Stimulated activated naive CD8-positive, alpha-beta T cell treated with anti-CD3 and anti-CD28 coated beads, Interleukin-15, Interleukin-2, amounts not matched to agents 100 ng/mL and 50 ng/mL, for 24 hours (primary cell): ENCODE results near the gene RRM1.
"Not testable (repeated sequence)": the region's sequence is repeated elsewhere in the genome, so short reads cannot be mapped to it uniquely, and the experiment has no call there.

Experiments used
- H3K27ac Mint-ChIP-seq: one replicate; pipeline ENCODE4 v1.8.0; 2021; ENCODE audit warnings: mild to moderate bottlenecking, mixed read lengths
- H3K27me3 Mint-ChIP-seq: one replicate; pipeline ENCODE4 v1.8.0; 2021; ENCODE audit warnings: mixed read lengths
- H3K36me3 Mint-ChIP-seq: one replicate; pipeline ENCODE4 v1.8.0; 2021; ENCODE audit warnings: low read depth, mixed read lengths
- H3K4me1 Mint-ChIP-seq: one replicate; pipeline ENCODE4 v1.8.0; 2021; ENCODE audit warnings: low read depth, mixed read lengths
- H3K4me3 Mint-ChIP-seq: one replicate; pipeline ENCODE4 v1.8.0; 2021; ENCODE audit warnings: mild to moderate bottlenecking, mixed read lengths
- H3K9me3 Mint-ChIP-seq: one replicate; pipeline ENCODE4 v1.8.0; 2021; ENCODE audit warnings: mixed read lengths

The RRM1 gene

DNA sequence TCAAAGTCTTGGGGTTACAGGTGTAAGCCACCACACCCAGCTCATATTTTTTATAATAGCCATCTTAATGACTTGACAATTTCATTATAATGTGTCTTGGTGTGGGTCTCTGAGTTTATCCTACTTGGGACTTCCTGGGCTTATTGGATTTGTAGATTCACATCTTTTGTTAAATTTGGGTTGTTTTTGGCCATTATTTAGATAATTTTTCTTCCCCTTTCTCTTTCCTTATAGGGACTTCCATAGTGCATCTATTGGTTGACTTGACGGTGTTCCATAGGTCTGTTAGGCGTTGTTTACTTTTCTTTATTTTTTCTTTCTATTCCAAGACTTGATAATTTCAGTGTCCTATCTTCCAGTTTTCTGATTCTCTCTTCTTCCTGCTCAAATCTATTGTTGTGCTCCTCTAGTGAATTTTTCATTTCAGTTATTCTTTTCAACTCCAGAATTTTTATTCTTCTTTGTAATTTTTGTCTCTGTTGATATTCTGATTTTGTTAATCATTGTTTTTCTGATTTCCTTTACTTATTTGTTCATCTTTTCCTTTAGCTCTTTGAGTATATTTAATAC is 45.6 kb downstream of the RRM1 start:
- Mint-ChIP-seq H3K27ac (no peak overlapping the region), H3K4me3 (no peak overlapping the region), H3K36me3 (peaks cover 72% of the 10 kb centered on the region), H3K4me1 (no peaks in the 10 kb centered on the region), H3K9me3 (peaks cover 20% of the 10 kb centered on the region), H3K27me3 (no peaks in the 10 kb centered on the region)

DNA sequence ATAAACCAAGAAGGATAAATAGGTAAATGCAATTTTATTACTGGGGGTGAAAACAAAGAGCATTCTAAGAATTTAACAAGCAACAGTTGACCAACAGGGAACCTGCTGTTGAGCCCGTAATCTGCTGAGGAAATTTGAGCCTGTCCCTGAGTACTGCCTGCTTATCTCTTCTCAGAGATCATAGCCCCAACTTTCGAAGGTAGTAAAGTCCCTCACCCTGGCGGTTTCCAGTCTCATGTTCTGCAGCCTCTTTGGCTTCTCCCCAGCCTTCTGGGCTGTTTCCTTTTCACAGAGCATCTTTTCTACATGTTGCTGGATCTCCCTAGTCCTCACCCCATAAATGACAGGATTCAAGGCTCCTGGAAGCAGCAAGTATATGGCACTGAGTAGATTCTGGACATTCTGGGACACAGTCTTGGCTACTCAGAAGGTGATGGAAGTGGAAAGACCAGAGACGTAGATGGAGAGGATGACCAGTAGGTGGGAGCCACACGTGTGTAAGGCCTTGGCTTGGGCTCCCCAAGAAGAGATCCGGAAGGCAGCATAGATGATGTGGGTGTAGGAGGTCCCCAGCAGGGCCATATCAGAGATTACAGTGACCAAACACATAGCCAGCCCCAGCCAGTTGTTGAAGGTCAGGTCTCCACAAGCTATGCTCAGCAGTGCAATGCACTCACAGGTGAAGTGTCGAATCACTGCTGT is 51.6 kb downstream of the RRM1 start:
- Mint-ChIP-seq H3K27ac (no peak overlapping the region), H3K36me3 (peaks cover 31% of the 10 kb centered on the region), H3K4me1 (no peaks in the 10 kb centered on the region), H3K27me3 (peaks cover 6% of the 10 kb centered on the region), H3K9me3 (no peaks in the 10 kb centered on the region), H3K4me3 (no peak overlapping the region)

DNA sequence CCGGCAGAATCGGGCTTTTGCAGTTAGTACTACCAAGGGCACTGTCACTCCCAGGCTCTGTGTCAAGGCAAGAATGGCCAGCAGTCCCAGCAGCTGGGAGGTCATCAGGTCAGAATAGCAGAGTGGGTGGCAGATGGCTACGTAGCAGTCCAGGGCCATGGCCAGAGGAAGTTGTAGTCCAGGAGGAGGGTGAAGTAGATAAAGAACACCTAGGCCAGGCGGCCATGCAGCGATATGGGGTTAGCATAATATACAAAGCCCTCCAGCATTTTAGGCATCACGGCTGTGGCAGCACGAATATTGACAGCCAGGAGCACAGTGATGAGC is 52.1 kb downstream of the RRM1 start:
- H3K27ac Mint-ChIP-seq = no peak overlapping the region

DNA sequence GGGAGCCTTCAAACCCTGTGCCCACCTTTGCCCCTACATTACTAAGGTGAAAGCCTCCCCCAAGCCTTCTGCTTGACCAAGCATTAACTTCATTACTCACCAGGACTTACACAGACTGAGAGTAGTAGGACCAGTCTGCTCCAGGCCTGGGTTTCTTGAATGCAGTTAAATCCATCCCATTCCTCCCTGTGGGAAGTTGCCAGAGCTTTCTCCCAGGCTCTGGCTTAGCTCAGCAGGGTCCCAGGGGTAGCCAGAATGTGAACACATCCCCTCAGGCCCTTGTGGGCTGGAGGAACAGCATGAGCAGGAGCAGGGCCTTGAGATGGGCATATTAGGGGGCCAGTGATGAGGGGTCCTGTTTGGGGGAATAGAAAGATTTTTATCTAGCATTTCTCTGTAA is 59.9 kb downstream of the RRM1 start:
- Mint-ChIP-seq H3K4me3 (no peak overlapping the region), H3K27me3 (peaks cover 4% of the 10 kb centered on the region), H3K27ac (no peak overlapping the region), H3K36me3 (no peaks in the 10 kb centered on the region), H3K4me1 (no peaks in the 10 kb centered on the region), H3K9me3 (no peaks in the 10 kb centered on the region)

More for the DNA sequence above, 52.1 kb downstream of the RRM1 start:
- Mint-ChIP-seq H3K27me3 (peaks cover 6% of the 10 kb centered on the region), H3K9me3 (no peaks in the 10 kb centered on the region), H3K4me3 (no peak overlapping the region), H3K4me1 (no peaks in the 10 kb centered on the region), H3K36me3 (peaks cover 26% of the 10 kb centered on the region)

DNA sequence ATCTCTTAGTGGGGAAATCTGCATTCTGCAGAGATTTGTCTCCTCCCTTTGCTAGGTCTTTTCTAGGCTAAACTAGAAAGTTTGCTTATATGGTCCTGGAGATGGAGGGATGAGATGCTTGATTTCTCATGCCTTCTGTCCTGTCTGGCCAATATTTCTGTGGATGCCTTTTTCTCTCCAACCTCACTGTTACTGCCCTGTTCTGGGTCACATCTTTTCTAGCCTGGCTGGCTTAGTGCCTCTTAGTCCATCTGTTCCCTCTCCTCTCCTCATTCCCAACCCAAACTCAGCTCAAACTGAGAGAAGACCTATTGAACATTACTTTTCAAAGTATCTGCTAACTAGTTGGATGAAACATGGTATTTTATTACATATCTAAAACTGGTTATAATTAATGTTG is 62.0 kb downstream of the RRM1 start:
- no peaks in the 10 kb centered on the region for H3K9me3 Mint-ChIP-seq
- no peak overlapping the region for H3K4me3 Mint-ChIP-seq
- H3K27ac Mint-ChIP-seq = no peak overlapping the region
- no peaks in the 10 kb centered on the region for H3K27me3 Mint-ChIP-seq
- no peaks in the 10 kb centered on the region for H3K36me3 Mint-ChIP-seq
- H3K4me1 Mint-ChIP-seq = no peaks in the 10 kb centered on the region

DNA sequence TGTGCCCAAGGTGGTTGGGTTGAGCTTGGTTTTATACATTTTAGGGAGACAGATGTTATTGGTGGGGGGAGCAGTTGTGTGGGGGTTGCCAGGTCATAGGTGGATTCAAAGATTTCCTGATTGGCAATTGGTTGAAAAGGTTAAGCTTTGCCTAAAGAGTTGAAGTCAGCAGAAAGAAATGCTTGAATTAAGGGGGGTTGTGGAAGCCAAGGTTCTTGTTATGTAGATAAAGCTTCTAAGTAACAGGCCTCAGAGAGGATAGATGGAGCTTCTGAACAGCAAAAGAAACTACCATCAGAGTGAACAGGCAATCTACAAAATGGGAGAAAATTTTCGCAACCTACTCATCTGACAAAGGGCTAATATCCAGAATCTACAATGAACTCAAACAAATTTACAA is 64.2 kb downstream of the RRM1 start:
- not testable (repeated sequence) for H3K9me3 Mint-ChIP-seq, H3K4me1 Mint-ChIP-seq, H3K27ac Mint-ChIP-seq, H3K36me3 Mint-ChIP-seq, H3K27me3 Mint-ChIP-seq, H3K4me3 Mint-ChIP-seq

DNA sequence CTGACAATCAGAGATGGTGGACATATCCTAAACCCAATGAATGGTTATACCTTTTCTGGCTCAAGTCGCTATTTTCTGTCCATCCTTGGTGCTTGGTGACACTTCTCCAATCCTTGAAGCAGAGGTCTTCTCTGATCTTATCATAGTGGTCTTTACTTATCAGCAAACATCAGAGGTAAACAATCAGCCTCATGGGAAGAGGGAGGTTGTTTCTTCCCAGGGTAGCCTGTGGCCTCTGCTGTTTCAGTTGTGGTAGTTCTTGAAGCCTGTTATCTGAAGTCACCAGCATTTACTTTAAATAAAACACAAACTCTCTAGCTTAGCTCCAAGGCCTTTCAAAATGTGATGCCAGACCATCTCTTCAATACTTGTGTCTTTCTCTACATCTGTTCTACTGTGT is 66.7 kb downstream of the RRM1 start:
- Mint-ChIP-seq H3K9me3 (no peaks in the 10 kb centered on the region), H3K27ac (no peak overlapping the region), H3K27me3 (no peaks in the 10 kb centered on the region), H3K36me3 (no peaks in the 10 kb centered on the region), H3K4me3 (no peak overlapping the region), H3K4me1 (no peaks in the 10 kb centered on the region)

DNA sequence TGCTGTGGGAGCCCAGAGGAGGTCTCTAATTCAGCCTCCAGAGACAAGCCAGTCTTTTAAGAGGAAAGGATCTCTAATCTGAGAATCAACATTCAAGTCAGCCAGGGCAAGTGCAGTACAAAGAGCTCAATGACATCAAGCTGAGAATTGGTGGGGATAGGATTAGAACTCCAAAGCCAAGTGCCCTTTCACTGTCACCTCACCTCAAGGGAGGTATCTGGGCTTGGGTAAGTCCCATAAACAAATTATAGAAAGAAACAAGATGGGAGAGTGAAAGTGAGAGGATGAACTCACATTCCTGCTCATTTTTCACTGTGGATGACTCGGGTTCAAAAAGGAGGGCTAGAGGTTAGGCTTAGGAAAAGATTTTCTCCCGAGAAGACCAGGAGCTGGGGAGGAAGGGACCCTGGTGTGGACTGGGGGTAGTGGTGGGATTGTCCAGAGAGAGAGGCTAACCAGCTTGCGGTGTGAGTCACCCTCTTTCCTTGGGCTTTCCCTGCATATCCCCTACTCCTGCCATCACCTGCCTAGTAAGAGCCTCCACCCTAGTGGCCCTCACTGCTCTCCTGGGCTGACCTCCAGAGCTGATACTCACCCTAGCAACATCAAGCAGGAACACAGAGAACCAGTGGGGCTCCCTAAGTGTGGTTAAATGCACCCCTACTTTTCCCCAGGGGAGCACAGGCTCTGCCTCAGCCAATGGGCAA is 70.4 kb downstream of the RRM1 start:
- no peak overlapping the region for H3K4me3 Mint-ChIP-seq
- H3K27ac Mint-ChIP-seq = peak overlapping the region; percentile 18
- H3K36me3 Mint-ChIP-seq = no peaks in the 10 kb centered on the region
- no peaks in the 10 kb centered on the region for H3K27me3 Mint-ChIP-seq
- H3K4me1 Mint-ChIP-seq = no peaks in the 10 kb centered on the region
- H3K9me3 Mint-ChIP-seq = no peaks in the 10 kb centered on the region

DNA sequence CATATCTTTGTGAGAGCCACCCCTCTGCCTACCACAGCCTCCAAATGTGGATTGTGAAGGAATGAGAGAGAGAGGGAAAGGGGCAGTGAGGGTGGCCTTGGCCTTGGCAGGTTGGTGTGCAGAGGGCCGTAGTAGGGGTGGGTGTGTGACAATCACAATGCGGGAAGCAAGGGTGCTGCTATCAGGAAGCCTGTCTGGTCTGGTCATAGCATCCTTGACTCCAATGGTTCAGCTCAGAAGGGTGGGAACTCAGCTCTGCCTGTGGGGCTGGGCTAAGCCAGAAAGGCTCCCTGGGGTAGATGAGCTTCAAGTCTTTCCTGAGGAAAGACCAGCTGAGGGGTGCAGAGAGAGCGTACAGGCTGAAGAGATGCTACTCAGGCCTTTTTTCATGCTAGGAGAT is 72.7 kb downstream of the RRM1 start:
- no peak overlapping the region for H3K27ac Mint-ChIP-seq
- no peaks in the 10 kb centered on the region for H3K36me3 Mint-ChIP-seq
- no peak overlapping the region for H3K4me3 Mint-ChIP-seq
- no peaks in the 10 kb centered on the region for H3K4me1 Mint-ChIP-seq
- no peaks in the 10 kb centered on the region for H3K27me3 Mint-ChIP-seq
- H3K9me3 Mint-ChIP-seq = no peaks in the 10 kb centered on the region

DNA sequence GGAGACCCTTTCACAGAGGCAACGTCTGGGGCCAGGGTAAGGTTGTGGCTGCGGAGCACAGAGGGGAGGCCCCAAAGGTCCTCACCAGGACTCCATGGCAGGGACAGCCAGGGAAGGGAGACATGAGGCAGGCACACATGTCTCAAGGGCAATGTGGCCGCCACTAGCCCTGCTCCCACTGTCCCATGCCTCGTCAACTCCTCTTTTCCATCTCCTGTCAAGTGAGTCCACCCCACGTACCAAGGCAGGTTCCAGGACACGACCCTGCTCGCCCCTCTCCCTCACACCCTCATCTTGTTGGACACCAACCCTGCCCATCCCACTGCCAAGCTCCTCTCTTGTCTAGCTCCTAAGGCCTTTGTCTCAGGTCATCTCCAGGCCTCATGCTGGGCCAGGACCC is 73.2 kb downstream of the RRM1 start:
- Mint-ChIP-seq H3K4me3 (no peak overlapping the region), H3K27ac (no peak overlapping the region), H3K4me1 (no peaks in the 10 kb centered on the region), H3K27me3 (no peaks in the 10 kb centered on the region), H3K9me3 (no peaks in the 10 kb centered on the region), H3K36me3 (no peaks in the 10 kb centered on the region)

DNA sequence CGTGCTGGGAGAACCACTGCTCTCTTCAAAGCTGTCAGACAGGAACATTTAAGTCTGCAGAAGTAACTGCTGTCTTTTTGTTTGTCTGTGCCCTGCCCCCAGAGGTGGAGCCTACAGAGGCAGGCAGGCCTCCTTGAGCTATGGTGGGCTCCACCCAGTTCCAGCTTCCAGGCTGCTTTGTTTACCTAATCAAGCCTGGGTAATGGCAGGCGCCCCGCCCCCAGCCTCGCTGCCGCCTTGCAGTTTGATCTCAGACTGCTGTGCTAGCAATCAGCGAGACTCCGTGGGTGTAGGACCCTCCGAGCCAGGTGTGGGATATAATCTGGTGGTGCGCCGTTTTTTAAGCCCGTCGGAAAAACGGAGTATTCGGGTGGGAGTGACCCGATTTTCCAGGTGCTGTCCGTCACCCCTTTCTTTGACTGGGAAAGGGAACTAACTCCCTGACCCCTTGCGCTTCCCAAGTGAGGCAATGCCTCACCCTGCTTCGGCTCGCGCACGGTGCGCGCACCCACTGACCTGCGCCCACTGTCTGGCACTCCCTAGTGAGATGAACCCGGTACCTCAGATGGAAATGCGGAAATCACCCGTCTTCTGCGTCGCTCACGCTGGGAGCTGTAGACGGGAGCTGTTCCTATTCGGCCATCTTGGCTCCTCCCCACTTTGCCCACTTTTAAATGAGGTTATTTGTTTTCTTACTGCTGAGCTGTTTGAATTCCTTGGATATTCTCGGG is 81.2 kb downstream of the RRM1 start:
- H3K36me3 Mint-ChIP-seq, H3K27ac Mint-ChIP-seq, H3K4me3 Mint-ChIP-seq, H3K9me3 Mint-ChIP-seq, H3K4me1 Mint-ChIP-seq: not testable (repeated sequence)
- H3K27me3 Mint-ChIP-seq = peaks cover 12% of the 10 kb centered on the region

DNA sequence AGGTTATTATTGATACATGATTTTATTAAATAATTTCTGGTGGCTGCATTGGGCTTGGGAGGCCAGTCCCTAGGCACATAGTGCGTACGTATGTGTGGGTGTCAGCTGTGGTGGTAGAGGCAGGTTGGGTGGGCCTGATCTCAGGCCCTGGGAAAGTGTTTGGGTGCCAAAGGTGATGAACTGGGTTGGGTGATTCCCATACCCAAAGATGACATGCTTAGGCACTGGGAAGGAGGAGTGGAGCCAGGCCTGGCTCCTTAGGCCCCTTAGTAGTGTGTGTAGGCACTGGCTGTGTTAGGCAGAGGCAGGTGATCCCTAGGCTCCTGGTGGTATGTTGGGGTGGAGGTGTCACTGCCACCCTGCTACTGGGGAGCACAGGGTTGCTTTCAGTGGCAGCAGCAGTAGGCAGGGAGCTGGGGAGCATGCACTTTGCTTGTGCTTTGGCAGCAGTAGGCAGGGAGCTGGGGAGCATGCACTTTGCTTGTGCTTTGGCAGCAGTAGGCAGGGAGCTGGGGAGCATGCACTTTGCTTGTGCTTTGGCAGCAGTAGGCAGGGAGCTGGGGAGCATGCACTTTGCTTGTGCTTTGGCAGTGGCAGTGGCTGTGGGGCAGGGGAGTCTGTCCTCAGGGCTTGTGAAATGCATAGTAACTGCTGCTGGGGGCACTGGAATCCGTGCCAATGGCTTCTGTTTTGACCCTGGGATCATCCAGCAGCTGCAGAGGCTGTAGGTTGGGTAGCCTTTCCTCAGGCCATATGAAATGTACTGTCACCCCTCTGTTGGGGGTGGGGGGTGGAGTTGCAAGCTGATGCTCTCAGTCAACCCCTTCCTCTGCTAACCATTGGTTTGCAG is 84.4 kb downstream of the RRM1 start:
- Mint-ChIP-seq H3K4me3 (no peak overlapping the region), H3K9me3 (no peaks in the 10 kb centered on the region), H3K27ac (no peak overlapping the region), H3K4me1 (no peaks in the 10 kb centered on the region), H3K27me3 (peaks cover 12% of the 10 kb centered on the region), H3K36me3 (no peaks in the 10 kb centered on the region)

DNA sequence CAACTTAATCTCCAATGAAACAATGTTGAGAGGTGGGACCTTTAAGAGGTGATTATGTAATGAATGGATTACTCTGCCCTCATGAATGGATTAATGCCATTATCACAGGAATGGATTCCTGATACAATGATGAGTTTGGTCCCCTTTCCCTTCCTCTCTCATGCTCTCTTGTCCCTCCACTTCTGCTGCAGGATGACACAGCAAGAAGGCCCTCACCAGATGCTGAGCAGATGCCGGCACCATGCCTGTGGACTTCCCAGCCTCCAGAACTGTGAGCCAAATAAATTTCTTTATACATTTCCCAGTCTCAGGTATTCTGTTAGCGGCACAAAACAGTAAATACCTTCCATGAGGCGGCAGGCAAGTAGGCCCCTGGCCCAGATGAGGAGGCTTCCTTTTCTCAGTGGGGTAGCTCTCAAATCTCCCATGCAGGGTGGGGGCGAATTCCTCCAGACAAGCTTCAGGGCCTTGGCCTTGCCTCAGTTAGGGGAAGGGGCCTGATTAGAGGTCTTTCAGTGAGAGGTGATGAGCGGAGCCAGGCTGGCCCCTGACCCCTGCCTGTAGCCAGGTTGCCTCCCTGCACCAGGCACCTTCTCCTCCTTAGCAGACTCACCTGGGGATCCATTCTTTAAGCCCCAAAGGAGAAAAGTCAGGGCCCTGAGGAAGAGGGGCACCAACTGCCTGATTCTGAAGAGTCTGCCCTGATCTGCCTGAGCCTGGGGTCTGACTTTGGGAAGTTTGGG is 86.0 kb downstream of the RRM1 start:
- peaks cover 12% of the 10 kb centered on the region for H3K27me3 Mint-ChIP-seq

More for the DNA sequence above, 86.0 kb downstream of the RRM1 start:
- no peak overlapping the region for H3K27ac Mint-ChIP-seq
- no peaks in the 10 kb centered on the region for H3K36me3 Mint-ChIP-seq
- no peaks in the 10 kb centered on the region for H3K9me3 Mint-ChIP-seq
- H3K4me1 Mint-ChIP-seq = no peaks in the 10 kb centered on the region
- H3K4me3 Mint-ChIP-seq = no peak overlapping the region
